IMR-90 (cell line): ENCODE results near the gene PDE4B. TPM values are rescaled to one million over a fixed set of nuclear protein-coding genes. Genes with fewer than 3 reads are reported as not detected.

ENCODE experiments used
- ATAC-seq: fragments of 200-7000 bp; cut with Tn5 transposase; 2 replicates; pipeline ENCODE4 v1.9.1; 2020; ENCODE audit warnings: low read depth, mild to moderate bottlenecking, moderate library complexity
- BruUV-seq: library from RNA; stranded (reverse); fragments of 400-500 nt; replicated peaks from 2 replicates; lab custom pipeline; 2021; lab: Mats Ljungman, UMichigan
- CTCF ChIA-PET: fragments of 300-600 bp; formaldehyde crosslinking; extraction: SDS; loops from one replicate; lab custom pipeline; 2021; ENCODE audit warnings: antibody characterized with exemption; lab: Yijun Ruan, JAX
- POLR2A ChIA-PET: fragments of 300-600 bp; sonication (Branson Sonifier 250); formaldehyde crosslinking; loops from one replicate; lab custom pipeline; 2022; ENCODE audit warnings: antibody characterized with exemption; ENCODE audit not compliant: unreplicated experiment; lab: Charles Lee
- DNase-seq: peaks from one replicate; pipeline ENCODE4 v3.0.0; 2013
- H2AFZ ChIP-seq: replicated peaks from 2 replicates; pipeline ENCODE3; 2013; ENCODE audit warnings: low read length, mild to moderate bottlenecking; ENCODE audit not compliant: poor library complexity
- H2AK5ac ChIP-seq: 2 replicates; pipeline ENCODE4 v1.6.1; 2013; ENCODE audit warnings: low read depth, low read length, inconsistent platforms
- H2AK9ac ChIP-seq: replicated peaks from 2 replicates; pipeline ENCODE3; 2013; ENCODE audit warnings: mild to moderate bottlenecking, low read depth, low read length, moderate library complexity; ENCODE audit not compliant: poor library complexity
- H2BK120ac ChIP-seq: 2 replicates; pipeline ENCODE4 v1.6.1; 2013; ENCODE audit warnings: low read depth, low read length, inconsistent platforms
- H2BK15ac ChIP-seq: 3 replicates; pipeline ENCODE4 v1.6.1; 2013; ENCODE audit warnings: low read depth, low read length, inconsistent platforms
- H2BK20ac ChIP-seq: 2 replicates; pipeline ENCODE4 v1.6.1; 2013; ENCODE audit warnings: low read depth, mild to moderate bottlenecking, inconsistent platforms, low read length, moderate library complexity
- H2BK5ac ChIP-seq: 2 replicates; pipeline ENCODE4 v1.6.1; 2013; ENCODE audit warnings: mild to moderate bottlenecking, low read depth, low read length, inconsistent platforms; ENCODE audit not compliant: poor library complexity, severe bottlenecking
- H3K14ac ChIP-seq: replicated peaks from 2 replicates; pipeline ENCODE4 v1.6.1; 2013; ENCODE audit warnings: low read depth, low read length, inconsistent platforms
- H3K18ac ChIP-seq: 2 replicates; pipeline ENCODE4 v1.6.1; 2013; ENCODE audit warnings: low read depth, low read length, control low read depth
- H3K23ac ChIP-seq: 2 replicates; pipeline ENCODE4 v1.6.1; 2013; ENCODE audit warnings: low read depth, low read length, inconsistent platforms
- H3K27ac ChIP-seq: 2 replicates; pipeline ENCODE4 v1.5.1; 2013; ENCODE audit warnings: mild to moderate bottlenecking, control low read depth, low read length; ENCODE audit not compliant: insufficient read depth
- H3K27me3 ChIP-seq: 2 replicates; pipeline ENCODE4 v1.6.1; 2013; ENCODE audit warnings: low read length; ENCODE audit not compliant: control insufficient read depth, insufficient read depth
- H3K36me3 ChIP-seq: 2 replicates; pipeline ENCODE4 v1.6.1; 2013; ENCODE audit warnings: low read length, mixed read lengths; ENCODE audit not compliant: control insufficient read depth, insufficient read depth
- H3K4ac ChIP-seq: 2 replicates; pipeline ENCODE4 v1.6.1; 2013; ENCODE audit warnings: low read depth, low read length, inconsistent platforms
- H3K4me1 ChIP-seq: 2 replicates; pipeline ENCODE4 v1.6.1; 2013; ENCODE audit warnings: low read length, mixed read lengths; ENCODE audit not compliant: control insufficient read depth, insufficient read depth
- H3K4me2 ChIP-seq: 2 replicates; pipeline ENCODE4 v1.6.1; 2013; ENCODE audit warnings: low read depth, mild to moderate bottlenecking, control low read depth, low read length, moderate library complexity
- H3K4me3 ChIP-seq: 2 replicates; pipeline ENCODE4 v1.5.1; 2013; ENCODE audit warnings: low read depth, mild to moderate bottlenecking, control low read depth, low read length, moderate library complexity; ENCODE audit not compliant: insufficient read depth
- H3K56ac ChIP-seq: 2 replicates; pipeline ENCODE4 v1.6.1; 2013; ENCODE audit warnings: low read length, inconsistent platforms; ENCODE audit not compliant: insufficient read depth; ENCODE audit errors: extremely low read depth
- H3K79me1 ChIP-seq, 2 experiments: 2 replicates each; pipeline ENCODE4 v1.6.1; 2013; ENCODE audit warnings: low read length in 2 of 2, inconsistent platforms in 1 of 2, low read depth in 1 of 2
- H3K9ac ChIP-seq: 2 replicates; pipeline ENCODE4 v1.6.1; 2013; ENCODE audit warnings: low read depth, low read length, control low read depth
- H3K9me1 ChIP-seq: 2 replicates; pipeline ENCODE4 v1.6.1; 2013; ENCODE audit warnings: low read length, inconsistent platforms; ENCODE audit not compliant: insufficient read depth
- H3K9me3 ChIP-seq: 2 replicates; pipeline ENCODE4 v1.6.1; 2013; ENCODE audit warnings: low read length; ENCODE audit not compliant: control insufficient read depth, insufficient read depth
- H4K20me1 ChIP-seq: 2 replicates; pipeline ENCODE4 v1.6.1; 2013; ENCODE audit warnings: low read length, inconsistent platforms; ENCODE audit not compliant: insufficient read depth
- H4K5ac ChIP-seq: 2 replicates; pipeline ENCODE4 v1.6.1; 2013; ENCODE audit warnings: mild to moderate bottlenecking, low read depth, low read length, control low read depth
- H4K8ac ChIP-seq, 2 experiments: 2 replicates each; pipeline ENCODE4 v1.6.1; 2013; ENCODE audit warnings: low read depth in 2 of 2, low read length in 2 of 2, control low read depth in 1 of 2, inconsistent platforms in 1 of 2
- H4K91ac ChIP-seq: 2 replicates; pipeline ENCODE4 v1.6.1; 2013; ENCODE audit warnings: low read depth, low read length, inconsistent platforms; ENCODE audit not compliant: insufficient read depth
- CEBPB ChIP-seq: IDR thresholded peaks from 2 replicates; pipeline ENCODE4 v1.6.1; 2012; ENCODE audit warnings: low read depth, low read length, improper control_type of control experiment
- ELK1 ChIP-seq: fragments of 150-350 bp; IDR thresholded peaks from 2 replicates; pipeline ENCODE4 v1.6.1; 2016; ENCODE audit warnings: low read depth, mild to moderate bottlenecking, low read length, moderate library complexity, borderline replicate concordance
- FOS ChIP-seq: fragments of 150-350 bp; IDR thresholded peaks from 2 replicates; pipeline ENCODE4 v1.6.1; 2016; ENCODE audit warnings: low read depth, low read length
- MAFK ChIP-seq: IDR thresholded peaks from 2 replicates; pipeline ENCODE4 v1.6.1; 2012; ENCODE audit warnings: low read depth, low read length, improper control_type of control experiment
- MXI1 ChIP-seq: IDR thresholded peaks from 2 replicates; pipeline ENCODE4 v1.6.1; 2012; ENCODE audit warnings: low read depth, mild to moderate bottlenecking, low read length, moderate library complexity, borderline replicate concordance
- NFE2L2 ChIP-seq: fragments of 150-350 bp; IDR thresholded peaks from 2 replicates; pipeline ENCODE4 v1.6.1; 2016; ENCODE audit warnings: low read depth, mild to moderate bottlenecking, low read length
- POLR2A ChIP-seq: IDR thresholded peaks from 2 replicates; pipeline ENCODE4 v1.6.1; 2012; ENCODE audit warnings: mild to moderate bottlenecking, low read depth, low read length
- RAD21 ChIP-seq: IDR thresholded peaks from 2 replicates; pipeline ENCODE4 v1.6.1; 2012; ENCODE audit warnings: low read length, improper control_type of control experiment
- RCOR1 ChIP-seq: IDR thresholded peaks from 2 replicates; pipeline ENCODE4 v1.6.1; 2012; ENCODE audit warnings: mild to moderate bottlenecking, low read length, improper control_type of control experiment; ENCODE audit not compliant: insufficient replicate concordance
- SMC3 ChIP-seq: fragments of 150-350 bp; IDR thresholded peaks from 2 replicates; pipeline ENCODE4 v1.6.1; 2016; ENCODE audit warnings: low read depth, mild to moderate bottlenecking, antibody characterized with exemption, low read length, moderate library complexity
- USF2 ChIP-seq: fragments of 150-350 bp; IDR thresholded peaks from 2 replicates; pipeline ENCODE4 v1.6.1; 2017; ENCODE audit warnings: mild to moderate bottlenecking, antibody characterized with exemption, low read length, low read depth
- WGBS, 2 experiments: methylation state at CpG; one replicate each; pipeline versions ENCODE4 v1.1.5 to v1.1.7; 2013; ENCODE audit warnings: missing lambda C conversion rate in 2 of 2; ENCODE audit not compliant: insufficient read length in 1 of 2; ENCODE audit errors: extremely low coverage in 2 of 2; 5-methylcytosine and 5-hydroxymethylcytosine counted together
- dilution Hi-C: fragments of 300-500 bp; cut with HindIII; formaldehyde crosslinking; loops from one replicate; pipeline ENCODE4 v1.14.3; 2018; ENCODE audit warnings: low sequenced_read_pairs; ENCODE audit not compliant: unreplicated experiment
- in situ Hi-C: fragments of 300-500 bp; cut with MboI; formaldehyde crosslinking; loops from 3 replicates; pipeline ENCODE4 v1.14.3; 2019; ENCODE audit warnings: low sequenced_read_pairs, inconsistent platforms, mixed read lengths
- intact Hi-C: fragments of 100-400 bp; cut with micrococcal nuclease; formaldehyde crosslinking; loops from 2 replicates; pipeline ENCODE4 v1.10.0; 2022
- polyA plus RNA-seq, 3 experiments: library from polyadenylated mRNA; depleted of rRNA; stranded (reverse); fragments of >200 nt; gene quantifications; 2 replicates each; pipeline ENCODE4 v1.2.3, GENCODE V29; 2012; ENCODE audit warnings: low replicate concordance in 1 of 3
- total RNA-seq: library from RNA; depleted of rRNA; stranded (reverse); fragments of >200 nt; gene quantifications from 2 replicates; pipeline ENCODE4 v1.2.3, GENCODE V29; 2012

The PDE4B gene
- total and polyA plus RNA-seq, 2 of the 4 experiments (the other 2 are of a cell fraction): 5.8 to 21.3 TPM

GRCh38 chr1:66284746-66285145 is 492.1 kb downstream of the PDE4B start:
- WGBS, 2 experiments: no CpG with 5 or more reads among the region's 2 CpGs

More at GRCh38 chr1:66284746-66285145, 492.1 kb downstream of the PDE4B start:
- POLR2A ChIA-PET: no interaction called here
- Histone ChIP-seq H3K4me3 (no peak overlapping the region), H2BK5ac (no peak overlapping the region), H2BK120ac (no peak overlapping the region), H4K8ac (no peak overlapping the region), H4K5ac (no peak overlapping the region), H3K14ac (no peak overlapping the region), H3K4me2 (no peak overlapping the region), H3K56ac (no peak overlapping the region), H2AK5ac (no peak overlapping the region), H3K4me1 (peaks cover 4% of the 10 kb centered on the region), H2AFZ (no peak overlapping the region), H2BK20ac (no peak overlapping the region), H3K4ac (no peak overlapping the region), H3K9me3 (no peaks in the 10 kb centered on the region), H4K91ac (no peak overlapping the region), H3K27ac (no peak overlapping the region), H2AK9ac (no peak overlapping the region), H3K18ac (no peak overlapping the region), H3K36me3 (no peaks in the 10 kb centered on the region), H3K9ac (no peak overlapping the region), H2BK15ac (no peak overlapping the region), H3K79me1 (no peaks in the 10 kb centered on the region), H4K20me1 (no peaks in the 10 kb centered on the region), H3K23ac (no peak overlapping the region), H3K27me3 (no peaks in the 10 kb centered on the region), H3K9me1 (peaks cover 2% of the 10 kb centered on the region)
- DNase-seq (no peak), ATAC-seq (no peak)
- in situ Hi-C loops: no loop called here
- no TSS peak for BruUV-seq
- intact Hi-C loops: loop anchor here (5.0 kb wide), 1 partner anchor 33 kb away; no protein-coding TSS in a partner anchor
- TF ChIP-seq ELK1: no peak
- TF ChIP-seq MXI1: no peak
- no peak for TF ChIP-seq USF2
- TF ChIP-seq FOS: no peak
- no peak for TF ChIP-seq SMC3
- TF ChIP-seq MAFK: no peak
- TF ChIP-seq CEBPB: no peak
- no peak for TF ChIP-seq RAD21
- no peak for TF ChIP-seq POLR2A
- no peak for TF ChIP-seq NFE2L2
- no peak for TF ChIP-seq RCOR1
- dilution Hi-C loops: no loop called here
- CTCF ChIA-PET: no interaction called here
